ENCODE measurements around the gene FAM72C.
"Not testable (repeated sequence)": the region's sequence is repeated elsewhere in the genome, so short reads cannot be mapped to it uniquely, and the experiment has no call there.

Gene FAM72C

GRCh38 chr1:143936457-143937115 is 35.2 kb downstream of the FAM72C start:
- not testable (repeated sequence) for H3K27ac ChIP-seq
- TF ChIP-seq CTCF (IDR thresholded peaks at IDR 0.05), result peak; percentile 27

DNA sequence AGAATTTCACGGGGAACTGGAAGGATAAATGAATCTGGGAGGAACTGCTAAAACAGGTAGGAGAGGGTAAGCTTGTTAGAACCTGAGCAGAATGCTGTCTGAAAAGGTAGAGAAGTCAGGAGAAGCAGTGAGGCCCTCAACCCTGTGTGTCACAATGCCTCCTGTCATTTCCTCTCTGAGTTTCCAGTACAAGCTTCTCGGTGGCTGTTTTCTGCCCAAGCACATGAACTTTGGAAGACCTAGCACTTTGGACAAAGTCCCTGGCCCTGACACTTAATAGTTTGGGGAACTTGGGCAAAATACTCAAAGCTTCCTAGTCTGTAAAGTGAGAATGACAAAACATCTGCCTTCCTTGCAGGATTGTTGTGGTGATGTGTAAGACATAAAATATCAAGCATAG is 52.7 kb downstream of the FAM72C start:
- not testable (repeated sequence) for H3K27ac ChIP-seq

DNA sequence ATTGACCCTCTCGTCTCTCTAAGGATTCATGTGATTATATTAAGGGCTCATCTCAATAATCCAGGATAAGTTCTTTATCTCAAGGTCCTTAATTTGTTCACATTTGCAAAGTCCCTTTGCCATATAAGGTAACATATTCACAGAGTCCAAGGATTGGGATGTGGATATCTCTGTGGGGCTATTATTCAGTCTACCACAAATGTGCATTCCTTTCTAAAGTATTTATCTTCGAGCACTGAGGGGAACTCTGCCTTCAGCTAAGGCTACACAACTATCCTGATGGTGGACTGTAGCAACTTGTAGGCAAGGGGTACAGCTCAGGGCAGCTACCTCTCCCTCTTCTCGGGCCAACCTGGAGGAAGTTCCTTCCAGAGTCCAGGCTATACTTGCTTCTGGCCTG is 53.2 kb downstream of the FAM72C start:
- not testable (repeated sequence) for H3K27ac ChIP-seq

- H3K27ac ChIP-seq, result not testable (repeated sequence)
These were observed 58.1 kb downstream of the FAM72C start for GRCh38 chr1:143913705-143914104.
